Endothelial cell of coronary artery (primary cell): ENCODE measurements around the gene TMEM178B. TPM values are rescaled to one million over a fixed set of nuclear protein-coding genes. Genes with fewer than 3 reads are reported as not detected.

Experiments used
- total RNA-seq: library from RNA; depleted of rRNA; stranded (reverse); fragments of >200 nt; gene quantifications from 2 replicates; pipeline ENCODE4 v1.2.3, GENCODE V29; 2014

TMEM178B gene
- 0.75 TPM in 1 of 2 replicates, not detected in the other for total RNA-seq

GRCh38 chr7:141073641-141074161 is at the start of gene TMEM178B:
TSS of gene TMEM178B (plus strand) at chr7:141074064.

Other genes starting within 250 kb of the TMEM178B start
- gene BRAF, start 149.1 kb upstream of the TMEM178B start, total RNA-seq, result 13.9 and 20.4 TPM in 2 replicates
- gene MRPS33, start 59.1 kb upstream of the TMEM178B start, total RNA-seq, result 29.2 and 31.8 TPM in 2 replicates